Common myeloid progenitor, CD34-positive (primary cell): Measurements from ENCODE around the gene PLEKHG1.

Experiments
- CTCF ChIA-PET: fragments of 350-600 bp; sonication (Branson Sonifier 250); formaldehyde crosslinking; loops from one replicate; lab custom pipeline; 2021; ENCODE audit warnings: antibody characterized with exemption; lab: Charles Lee
- POLR2A ChIA-PET: fragments of 350-600 bp; sonication (Branson Sonifier 250); formaldehyde crosslinking; loops from one replicate; lab custom pipeline; 2021; ENCODE audit warnings: antibody characterized with exemption; lab: Charles Lee
- DNase-seq, 3 donors: peaks; one replicate each; pipeline versions ENCODE4 v3.0.0 to v3.0.0-alpha.2; 2013
- H3K27ac ChIP-seq, 2 experiments: 1 replicate in 1 of 2; 2 replicates in 1 of 2; pipeline ENCODE4 v1.7.0; 2013; ENCODE audit warnings: inconsistent platforms in 2 of 2, low read length in 2 of 2, mild to moderate bottlenecking in 2 of 2, low read depth in 1 of 2, moderate library complexity in 1 of 2; ENCODE audit not compliant: severe bottlenecking in 2 of 2, insufficient read depth in 1 of 2, poor library complexity in 1 of 2
- H3K27me3 ChIP-seq, 5 experiments: replicated peaks in 2 of 5; 1 replicate in 3 of 5; 2 replicates in 2 of 5; pipeline versions ENCODE4 v1.6.1 to v1.7.0; 2013; ENCODE audit warnings: low read length in 4 of 5, mild to moderate bottlenecking in 2 of 5, moderate library complexity in 2 of 5, inconsistent platforms in 1 of 5; ENCODE audit not compliant: insufficient read depth in 5 of 5, control insufficient read depth in 4 of 5
- H3K36me3 ChIP-seq, 4 experiments: 1 replicate in 2 of 4; 2 replicates in 2 of 4; pipeline versions ENCODE4 v1.6.1 to v1.7.0; 2013; ENCODE audit warnings: low read length in 3 of 4, control low read depth in 1 of 4, mild to moderate bottlenecking in 1 of 4; ENCODE audit not compliant: control insufficient read depth in 4 of 4, insufficient read depth in 4 of 4
- H3K4me1 ChIP-seq, 4 experiments: 1 replicate in 3 of 4; 2 replicates in 1 of 4; pipeline versions ENCODE4 v1.6.1 to v1.7.1; 2013; ENCODE audit warnings: low read length in 3 of 4, mild to moderate bottlenecking in 3 of 4, control low read depth in 1 of 4, inconsistent platforms in 1 of 4, moderate library complexity in 1 of 4; ENCODE audit not compliant: control insufficient read depth in 4 of 4, insufficient read depth in 4 of 4; ENCODE audit errors: control extremely low read depth in 1 of 4
- H3K4me3 ChIP-seq, 7 experiments: 1 replicate in 4 of 7; 2 replicates in 3 of 7; pipeline versions ENCODE4 v1.5.1 to v1.7.0; 2013; ENCODE audit warnings: mild to moderate bottlenecking in 7 of 7, low read length in 6 of 7, moderate library complexity in 6 of 7, inconsistent platforms in 2 of 7, low read depth in 2 of 7, control low read depth in 1 of 7; ENCODE audit not compliant: insufficient read depth in 4 of 7, control insufficient read depth in 1 of 7; ENCODE audit errors: extremely low read depth in 1 of 7
- H3K9me3 ChIP-seq, 5 experiments: 1 replicate in 4 of 5; 2 replicates in 1 of 5; pipeline versions ENCODE4 v1.6.1 to v1.7.1; 2013; ENCODE audit warnings: low read length in 4 of 5, mild to moderate bottlenecking in 2 of 5, inconsistent platforms in 1 of 5, low read depth in 1 of 5, moderate library complexity in 1 of 5; ENCODE audit not compliant: control insufficient read depth in 4 of 5, insufficient read depth in 2 of 5; ENCODE audit errors: control extremely low read depth in 1 of 5
- WGBS: methylation state at CpG from one replicate; pipeline ENCODE4 v1.1.5; 2013; ENCODE audit not compliant: insufficient coverage; 5-methylcytosine and 5-hydroxymethylcytosine counted together

Gene PLEKHG1

GRCh38 chr6:150588888-150589499, 10.7 kb upstream of the PLEKHG1 start:
- WGBS, result 77% methylated on average over 6 of the region's 9 CpGs
- POLR2A ChIA-PET, result no interaction called here

DNA sequence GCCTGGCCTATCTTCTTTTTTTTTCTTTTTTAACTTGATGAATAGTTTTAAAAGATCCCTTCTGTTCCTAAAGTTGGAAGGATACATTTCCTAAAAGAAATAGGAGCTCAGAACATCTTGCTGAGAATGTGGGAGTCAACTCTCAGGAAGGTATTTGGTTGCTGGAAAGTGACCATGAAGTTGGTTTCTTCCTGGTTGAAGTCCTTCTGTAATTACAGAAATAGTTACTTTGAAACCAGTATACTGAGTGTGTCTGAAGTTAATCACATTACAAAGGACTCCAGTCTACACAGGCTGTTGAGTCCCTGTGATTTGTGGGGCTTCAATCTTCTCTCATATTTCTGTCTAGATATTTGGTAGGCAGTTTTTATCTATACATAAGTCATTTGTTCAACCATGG, 9.8 kb upstream of the PLEKHG1 start:
- Histone ChIP-seq H3K36me3 (no peaks in the 10 kb centered on the region), H3K27me3 (peaks cover 0 to 12% (median 3%) of the 10 kb centered on the region in 5 experiments), H3K4me3 (no peak overlapping the region), H3K4me1 (no peaks in the 10 kb centered on the region), H3K9me3 (peaks cover 0 to 2% (median 0%) of the 10 kb centered on the region in 5 experiments), H3K27ac (no peak overlapping the region)
- POLR2A ChIA-PET, result no interaction called here
- CTCF ChIA-PET, result no interaction called here
- no peak for DNase-seq

More at GRCh38 chr6:150588888-150589499, 10.7 kb upstream of the PLEKHG1 start:
- CTCF ChIA-PET, result no interaction called here
- Histone ChIP-seq H3K36me3 (no peaks in the 10 kb centered on the region), H3K27ac (no peak overlapping the region), H3K27me3 (peaks cover 0 to 12% (median 3%) of the 10 kb centered on the region in 5 experiments), H3K9me3 (peaks cover 0 to 2% (median 0%) of the 10 kb centered on the region in 5 experiments), H3K4me3 (no peak overlapping the region), H3K4me1 (no peaks in the 10 kb centered on the region)
- DNase-seq, result no peak

- no peak for DNase-seq
- Histone ChIP-seq H3K27ac (no peak overlapping the region), H3K4me3 (no peak overlapping the region), H3K36me3 (no peaks in the 10 kb centered on the region), H3K9me3 (peaks cover 0 to 2% (median 0%) of the 10 kb centered on the region in 5 experiments), H3K4me1 (no peaks in the 10 kb centered on the region), H3K27me3 (peaks cover 0 to 12% (median 3%) of the 10 kb centered on the region in 5 experiments)
- 92% methylated on average over 2 of the region's 3 CpGs for WGBS
- CTCF ChIA-PET, result no interaction called here
- POLR2A ChIA-PET, result no interaction called here
These were observed 9.2 kb upstream of the PLEKHG1 start for GRCh38 chr6:150590446-150590845.

DNA sequence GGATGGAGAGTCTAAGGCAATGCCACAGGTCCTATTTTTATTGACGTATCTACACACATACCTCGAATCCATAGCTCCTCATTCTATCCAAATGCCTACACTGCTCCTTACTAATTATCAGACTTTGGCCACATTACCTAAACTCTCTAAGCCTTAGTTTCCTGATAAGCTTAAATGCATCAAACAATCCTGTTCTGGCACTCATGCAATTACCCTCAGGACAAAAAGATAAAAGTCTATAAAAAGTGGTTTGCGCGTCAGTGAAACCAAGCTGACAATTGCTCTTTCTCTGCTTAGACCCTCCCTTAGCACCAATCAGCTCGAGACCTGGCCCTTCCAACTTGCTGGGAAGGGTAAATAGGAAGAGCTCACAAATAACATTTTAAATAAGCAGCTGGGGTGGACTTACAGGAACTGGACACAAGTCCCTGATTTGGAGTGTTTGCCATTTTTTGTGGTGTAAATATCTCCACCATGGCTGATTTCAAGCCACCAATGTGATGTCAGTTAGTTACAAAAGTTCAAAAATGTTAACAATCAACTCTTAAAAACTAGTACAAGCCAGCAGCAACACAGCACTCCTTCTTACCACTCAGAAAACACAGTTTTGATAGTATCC, 7.2 kb upstream of the PLEKHG1 start:
- Histone ChIP-seq H3K4me3 (no peak overlapping the region), H3K36me3 (no peaks in the 10 kb centered on the region), H3K9me3 (peaks cover 0 to 2% (median 0%) of the 10 kb centered on the region in 5 experiments), H3K27ac (no peak overlapping the region), H3K27me3 (peaks cover 0 to 23% (median 3%) of the 10 kb centered on the region in 5 experiments), H3K4me1 (no peaks in the 10 kb centered on the region)
- WGBS, result 100% methylated on average over 2 of the region's 5 CpGs
- ChIA-PET POLR2A (interaction anchor here (0.6 kb wide), 1 partner anchor 347 kb away, joined by 3 read pairs; no protein-coding TSS in a partner anchor), CTCF (interaction anchor here (0.9 kb wide), 1 partner anchor 150 kb away, joined by 3 read pairs; no protein-coding TSS in a partner anchor)
- no peak for DNase-seq

GRCh38 chr6:150593119-150593518, 6.6 kb upstream of the PLEKHG1 start:
- Histone ChIP-seq H3K27ac (no peak overlapping the region), H3K27me3 (peaks cover 0 to 27% (median 3%) of the 10 kb centered on the region in 5 experiments), H3K4me1 (no peaks in the 10 kb centered on the region), H3K9me3 (peaks cover 0 to 2% (median 0%) of the 10 kb centered on the region in 5 experiments), H3K36me3 (no peaks in the 10 kb centered on the region), H3K4me3 (no peak overlapping the region)
- ChIA-PET CTCF (no interaction called here), POLR2A (no interaction called here)
- no peak for DNase-seq
- WGBS, result 94% methylated on average over 2 of the region's 4 CpGs

DNA sequence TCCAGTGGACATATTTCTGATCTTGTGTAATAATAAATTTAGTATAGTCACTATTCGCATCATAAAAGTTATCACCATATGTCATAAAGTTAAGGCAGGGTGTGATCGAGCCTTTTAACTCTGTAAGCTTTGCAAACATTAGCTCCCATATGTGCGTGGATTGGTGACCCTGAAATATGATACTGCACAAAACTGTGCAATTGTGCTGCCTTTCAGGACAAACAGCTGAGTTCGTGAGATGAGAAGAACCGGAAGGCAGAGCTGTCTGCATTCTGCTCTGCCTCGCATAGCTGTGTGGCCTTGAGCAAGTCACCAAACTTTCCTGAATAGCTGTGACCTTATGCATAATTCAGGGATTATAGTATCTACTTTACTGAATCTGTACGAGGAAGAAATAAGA, 3.2 kb upstream of the PLEKHG1 start:
- no peak for DNase-seq
- Histone ChIP-seq H3K4me3 (no peak overlapping the region), H3K36me3 (no peaks in the 10 kb centered on the region), H3K9me3 (peaks cover 0 to 2% (median 0%) of the 10 kb centered on the region in 5 experiments), H3K4me1 (peaks cover 6 to 19% (median 12%) of the 10 kb centered on the region in 4 experiments), H3K27me3 (peaks cover 9 to 60% (median 16%) of the 10 kb centered on the region in 5 experiments), H3K27ac (no peak overlapping the region)
- WGBS, result 99% methylated on average over 5 of the region's 7 CpGs
- CTCF ChIA-PET, result no interaction called here
- POLR2A ChIA-PET, result no interaction called here

- DNase-seq, result no peak
These were observed 1.3 kb upstream of the PLEKHG1 start for GRCh38 chr6:150598401-150598800.

More at GRCh38 chr6:150598401-150598800, 1.3 kb upstream of the PLEKHG1 start:
- Histone ChIP-seq H3K9me3 (no peaks in the 10 kb centered on the region), H3K4me1 (peaks cover 6 to 19% (median 12%) of the 10 kb centered on the region in 4 experiments), H3K4me3 (no peak overlapping the region), H3K36me3 (no peaks in the 10 kb centered on the region), H3K27ac (no peak overlapping the region), H3K27me3 (peaks cover 8 to 68% (median 32%) of the 10 kb centered on the region in 5 experiments)
- 85% methylated on average over 2 of the region's 4 CpGs for WGBS
- ChIA-PET POLR2A (interaction anchor here (0.6 kb wide), 2 partner anchors 21 to 1090 kb away, joined by 4 to 6 read pairs; no protein-coding TSS in a partner anchor), CTCF (interaction anchor here (0.6 kb wide), 1 partner anchor 674 kb away, joined by 3 read pairs; no protein-coding TSS in a partner anchor)
